Transverse colon (tissue), 4 donors: ENCODE data around the gene CCNE1.

ENCODE experiments used
- EP300 ChIP-seq: sonication (generic); formaldehyde crosslinking; IDR thresholded peaks from one replicate; pipeline ENCODE4 v1.6.1; 2017; ENCODE audit warnings: antibody characterized with exemption, low read depth
- POLR2A ChIP-seq: fragments of 450-650 bp; IDR thresholded peaks from one replicate; pipeline ENCODE4 v1.6.1; 2016; ENCODE audit warnings: antibody characterized with exemption, mild to moderate bottlenecking, moderate library complexity
- POLR2AphosphoS5 ChIP-seq, 3 donors: sonication (generic); formaldehyde crosslinking; IDR thresholded peaks; one replicate each; pipeline ENCODE4 v1.6.1; 2016; ENCODE audit warnings: antibody characterized with exemption in 3 of 3
- TF ChIP-seq, protein P1 (sequence below), 5 experiments: fragments of 200-600 bp in 3 of 5; fragments of 450-650 bp in 2 of 5; sonication (generic) in 3 of 5; IDR thresholded peaks; 1 replicate in 2 of 5; 2 replicates in 3 of 5; pipeline ENCODE4 v1.5.1; 2016 to 2017; ENCODE audit warnings: antibody characterized with exemption in 5 of 5, inconsistent platforms in 3 of 5, mild to moderate bottlenecking in 2 of 5, moderate library complexity in 1 of 5

- TF ChIP-seq, protein P1, sequence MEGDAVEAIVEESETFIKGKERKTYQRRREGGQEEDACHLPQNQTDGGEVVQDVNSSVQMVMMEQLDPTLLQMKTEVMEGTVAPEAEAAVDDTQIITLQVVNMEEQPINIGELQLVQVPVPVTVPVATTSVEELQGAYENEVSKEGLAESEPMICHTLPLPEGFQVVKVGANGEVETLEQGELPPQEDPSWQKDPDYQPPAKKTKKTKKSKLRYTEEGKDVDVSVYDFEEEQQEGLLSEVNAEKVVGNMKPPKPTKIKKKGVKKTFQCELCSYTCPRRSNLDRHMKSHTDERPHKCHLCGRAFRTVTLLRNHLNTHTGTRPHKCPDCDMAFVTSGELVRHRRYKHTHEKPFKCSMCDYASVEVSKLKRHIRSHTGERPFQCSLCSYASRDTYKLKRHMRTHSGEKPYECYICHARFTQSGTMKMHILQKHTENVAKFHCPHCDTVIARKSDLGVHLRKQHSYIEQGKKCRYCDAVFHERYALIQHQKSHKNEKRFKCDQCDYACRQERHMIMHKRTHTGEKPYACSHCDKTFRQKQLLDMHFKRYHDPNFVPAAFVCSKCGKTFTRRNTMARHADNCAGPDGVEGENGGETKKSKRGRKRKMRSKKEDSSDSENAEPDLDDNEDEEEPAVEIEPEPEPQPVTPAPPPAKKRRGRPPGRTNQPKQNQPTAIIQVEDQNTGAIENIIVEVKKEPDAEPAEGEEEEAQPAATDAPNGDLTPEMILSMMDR (IDR thresholded peaks at IDR 0.05) = no peak
- TF ChIP-seq EP300 (no peak), POLR2AphosphoS5 (IDR thresholded peaks at IDR 0.05) (no peak), POLR2A (no peak)
These were observed 25.7 kb downstream of the CCNE1 start for GRCh38 chr19:29837448-29837981.
